Cardiac muscle cell (in vitro differentiated cells and primary cell): ENCODE results near the gene ROBO2. TPM values are rescaled to one million over a fixed set of nuclear protein-coding genes. Genes with fewer than 3 reads are reported as not detected.

Experiments
- DNase-seq, 2 donors: peaks; one replicate each; pipeline versions ENCODE4 v3.0.0 to v3.0.0-alpha.2; 2010 to 2017; ENCODE audit warnings: low read depth in 1 of 2, low spot score in 1 of 2
- H3K27ac ChIP-seq: fragments of 200-600 bp; sonication (generic); 2 replicates; pipeline ENCODE4 v1.5.1; 2016
- H3K27me3 ChIP-seq: fragments of 200-600 bp; sonication (generic); 2 replicates; pipeline ENCODE4 v1.6.0; 2016; ENCODE audit warnings: control low read depth
- H3K36me3 ChIP-seq: fragments of 200-600 bp; sonication (generic); 2 replicates; pipeline ENCODE4 v1.5.1; 2016; ENCODE audit warnings: control low read depth
- H3K4me1 ChIP-seq: fragments of 200-600 bp; sonication (generic); 2 replicates; pipeline ENCODE4 v1.8.1; 2017; ENCODE audit warnings: low read depth, mild to moderate bottlenecking, mixed run types
- H3K4me3 ChIP-seq: fragments of 200-600 bp; sonication (generic); 2 replicates; pipeline ENCODE4 v1.5.1; 2016; ENCODE audit warnings: mild to moderate bottlenecking
- H3K9me3 ChIP-seq: fragments of 200-600 bp; sonication (generic); 2 replicates; pipeline ENCODE4 v1.5.1; 2017; ENCODE audit warnings: low read depth, mild to moderate bottlenecking, control low read depth
- polyA plus RNA-seq: library from polyadenylated mRNA; unstranded; fragments of >200 nt; fragmentation: Nextera tagmentation; extraction: Ambion mirVana; gene quantifications from 2 replicates; pipeline ENCODE4 v1.2.1, GENCODE V29; 2016
- total RNA-seq: library from RNA; depleted of rRNA; stranded (reverse); fragments of >200 nt; gene quantifications from 2 replicates; pipeline ENCODE4 v1.2.3, GENCODE V29; 2016
- TF ChIP-seq, protein P1 (sequence below): IDR thresholded peaks from 2 replicates; pipeline ENCODE4 v1.5.1; 2012; ENCODE audit warnings: low read depth, mild to moderate bottlenecking, low read length

ROBO2 gene
- total and polyA plus RNA-seq, 2 experiments from 2014 or later = 13.5 to 39.4 TPM

GRCh38 chr3:77618686-77619085 lies 578.8 kb downstream of the ROBO2 start:
- Histone ChIP-seq H3K4me1 (no peaks in the 10 kb centered on the region), H3K9me3 (no peaks in the 10 kb centered on the region), H3K27ac (no peak overlapping the region), H3K36me3 (no peaks in the 10 kb centered on the region), H3K4me3 (no peak overlapping the region), H3K27me3 (no peaks in the 10 kb centered on the region)
- TF ChIP-seq, protein P1, sequence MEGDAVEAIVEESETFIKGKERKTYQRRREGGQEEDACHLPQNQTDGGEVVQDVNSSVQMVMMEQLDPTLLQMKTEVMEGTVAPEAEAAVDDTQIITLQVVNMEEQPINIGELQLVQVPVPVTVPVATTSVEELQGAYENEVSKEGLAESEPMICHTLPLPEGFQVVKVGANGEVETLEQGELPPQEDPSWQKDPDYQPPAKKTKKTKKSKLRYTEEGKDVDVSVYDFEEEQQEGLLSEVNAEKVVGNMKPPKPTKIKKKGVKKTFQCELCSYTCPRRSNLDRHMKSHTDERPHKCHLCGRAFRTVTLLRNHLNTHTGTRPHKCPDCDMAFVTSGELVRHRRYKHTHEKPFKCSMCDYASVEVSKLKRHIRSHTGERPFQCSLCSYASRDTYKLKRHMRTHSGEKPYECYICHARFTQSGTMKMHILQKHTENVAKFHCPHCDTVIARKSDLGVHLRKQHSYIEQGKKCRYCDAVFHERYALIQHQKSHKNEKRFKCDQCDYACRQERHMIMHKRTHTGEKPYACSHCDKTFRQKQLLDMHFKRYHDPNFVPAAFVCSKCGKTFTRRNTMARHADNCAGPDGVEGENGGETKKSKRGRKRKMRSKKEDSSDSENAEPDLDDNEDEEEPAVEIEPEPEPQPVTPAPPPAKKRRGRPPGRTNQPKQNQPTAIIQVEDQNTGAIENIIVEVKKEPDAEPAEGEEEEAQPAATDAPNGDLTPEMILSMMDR = no peak
- DNase-seq = no peak

GRCh38 chr3:77620009-77620408 lies 580.1 kb downstream of the ROBO2 start:
- no peaks in the 10 kb centered on the region for H3K27me3 ChIP-seq
- TF ChIP-seq, protein P1 = no peak
- H3K27ac ChIP-seq = no peak overlapping the region
- no peaks in the 10 kb centered on the region for H3K4me1 ChIP-seq
- no peaks in the 10 kb centered on the region for H3K36me3 ChIP-seq
- no peak overlapping the region for H3K4me3 ChIP-seq
- no peak for DNase-seq
- no peaks in the 10 kb centered on the region for H3K9me3 ChIP-seq

DNA sequence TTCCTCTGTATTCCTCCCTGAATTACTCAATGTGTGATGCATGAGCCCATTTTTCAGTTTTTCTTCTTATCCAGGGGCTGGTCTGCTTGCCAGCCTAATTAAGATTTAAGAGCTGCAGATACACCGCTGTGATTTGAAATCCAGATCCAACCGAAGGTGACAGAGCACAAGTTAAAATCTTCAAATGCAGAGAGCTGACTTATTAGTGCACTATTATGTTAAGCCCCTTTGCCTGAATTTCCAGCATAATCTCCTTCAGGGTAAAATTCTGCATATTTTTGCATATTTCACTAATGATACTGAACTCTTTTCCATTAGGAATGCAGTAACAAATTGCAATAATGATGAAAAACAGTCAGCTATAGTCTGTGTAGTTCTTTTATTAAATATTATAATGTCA lies 583.6 kb downstream of the ROBO2 start:
- H3K27ac ChIP-seq = no peak overlapping the region
- H3K9me3 ChIP-seq = no peaks in the 10 kb centered on the region
- TF ChIP-seq, protein P1 = no peak
- H3K4me1 ChIP-seq = no peaks in the 10 kb centered on the region
- H3K27me3 ChIP-seq = no peaks in the 10 kb centered on the region
- no peak overlapping the region for H3K4me3 ChIP-seq
- DNase-seq = no peak
- H3K36me3 ChIP-seq = no peaks in the 10 kb centered on the region

DNA sequence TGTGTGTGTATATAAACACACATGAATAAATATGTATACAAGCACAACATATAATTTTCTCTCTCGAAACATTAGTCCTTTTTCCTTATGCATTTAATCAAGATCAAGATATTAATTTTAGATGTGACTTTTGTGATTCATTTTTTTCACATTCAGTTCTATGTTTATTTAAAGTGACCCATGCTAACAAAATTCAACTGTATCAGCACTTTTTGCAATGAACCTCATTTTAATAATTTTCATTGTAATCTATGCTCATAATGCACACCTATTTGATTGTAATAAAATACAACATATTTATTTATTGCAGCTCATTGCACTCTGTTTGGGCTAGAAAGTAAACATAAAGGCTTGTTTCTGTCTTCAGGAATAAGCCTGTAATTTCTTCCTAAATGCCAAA lies 586.3 kb downstream of the ROBO2 start:
- DNase-seq = no peak
- Histone ChIP-seq H3K27me3 (no peaks in the 10 kb centered on the region), H3K9me3 (no peaks in the 10 kb centered on the region), H3K4me3 (no peak overlapping the region), H3K36me3 (no peaks in the 10 kb centered on the region), H3K27ac (no peak overlapping the region), H3K4me1 (no peaks in the 10 kb centered on the region)
- TF ChIP-seq, protein P1 = no peak

DNA sequence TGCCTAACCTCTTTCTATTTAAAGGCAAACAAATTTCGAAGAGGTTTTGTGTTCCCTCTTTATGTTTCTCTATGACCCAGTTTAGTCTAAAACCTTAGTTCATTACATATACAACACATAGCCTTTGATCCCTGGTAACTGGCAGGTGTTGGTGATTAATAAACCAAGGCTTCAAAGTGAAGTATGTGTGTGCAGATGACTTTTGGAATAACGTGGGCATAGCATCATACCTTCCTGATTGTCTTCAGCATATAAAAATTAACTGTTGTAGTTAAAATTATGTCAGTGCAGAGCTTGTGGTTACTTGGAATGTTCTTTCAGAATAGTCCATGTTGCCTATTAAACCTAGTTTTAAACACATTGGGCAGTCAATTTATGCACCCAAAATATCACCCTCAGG lies 608.3 kb downstream of the ROBO2 start:
- H3K36me3 ChIP-seq = no peaks in the 10 kb centered on the region
- DNase-seq = no peak
- H3K4me3 ChIP-seq = no peak overlapping the region
- H3K27ac ChIP-seq = no peak overlapping the region
- no peaks in the 10 kb centered on the region for H3K9me3 ChIP-seq
- TF ChIP-seq, protein P1 = no peak
- peaks cover 3% of the 10 kb centered on the region for H3K4me1 ChIP-seq
- no peaks in the 10 kb centered on the region for H3K27me3 ChIP-seq

DNA sequence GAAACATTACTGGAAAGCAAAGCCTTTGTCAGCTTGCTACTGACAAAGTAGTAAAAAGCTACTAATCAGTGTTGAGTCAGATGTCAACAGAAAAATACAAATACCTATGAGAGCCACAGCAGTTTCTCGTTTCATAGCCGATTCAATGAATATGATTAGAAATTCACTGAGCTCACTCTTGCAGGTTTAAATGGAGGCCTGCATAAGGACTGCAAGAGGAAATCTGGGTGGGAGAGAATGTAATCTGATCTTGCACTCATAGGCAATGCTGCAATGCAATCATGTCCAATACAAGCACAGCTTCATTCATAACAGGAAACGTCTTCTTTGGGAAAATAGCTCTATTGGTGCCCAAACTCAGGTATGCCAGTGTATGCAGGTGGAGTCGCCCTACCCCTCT lies 608.8 kb downstream of the ROBO2 start:
- H3K4me1 ChIP-seq = peaks cover 3% of the 10 kb centered on the region
- no peaks in the 10 kb centered on the region for H3K36me3 ChIP-seq
- no peak overlapping the region for H3K4me3 ChIP-seq
- H3K27me3 ChIP-seq = no peaks in the 10 kb centered on the region
- DNase-seq = no peak
- TF ChIP-seq, protein P1 = no peak
- no peak overlapping the region for H3K27ac ChIP-seq
- no peaks in the 10 kb centered on the region for H3K9me3 ChIP-seq
